ENCODE results near the gene ZNF775.

The ZNF775 gene

GRCh38 chr7:150335108-150335773 lies 43.9 kb upstream of the ZNF775 start:
- TF ChIP-seq, protein P1, sequence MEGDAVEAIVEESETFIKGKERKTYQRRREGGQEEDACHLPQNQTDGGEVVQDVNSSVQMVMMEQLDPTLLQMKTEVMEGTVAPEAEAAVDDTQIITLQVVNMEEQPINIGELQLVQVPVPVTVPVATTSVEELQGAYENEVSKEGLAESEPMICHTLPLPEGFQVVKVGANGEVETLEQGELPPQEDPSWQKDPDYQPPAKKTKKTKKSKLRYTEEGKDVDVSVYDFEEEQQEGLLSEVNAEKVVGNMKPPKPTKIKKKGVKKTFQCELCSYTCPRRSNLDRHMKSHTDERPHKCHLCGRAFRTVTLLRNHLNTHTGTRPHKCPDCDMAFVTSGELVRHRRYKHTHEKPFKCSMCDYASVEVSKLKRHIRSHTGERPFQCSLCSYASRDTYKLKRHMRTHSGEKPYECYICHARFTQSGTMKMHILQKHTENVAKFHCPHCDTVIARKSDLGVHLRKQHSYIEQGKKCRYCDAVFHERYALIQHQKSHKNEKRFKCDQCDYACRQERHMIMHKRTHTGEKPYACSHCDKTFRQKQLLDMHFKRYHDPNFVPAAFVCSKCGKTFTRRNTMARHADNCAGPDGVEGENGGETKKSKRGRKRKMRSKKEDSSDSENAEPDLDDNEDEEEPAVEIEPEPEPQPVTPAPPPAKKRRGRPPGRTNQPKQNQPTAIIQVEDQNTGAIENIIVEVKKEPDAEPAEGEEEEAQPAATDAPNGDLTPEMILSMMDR (IDR thresholded peaks at IDR 0.05; ENCODE audit: control insufficient read depth, extremely low read depth, insufficient read depth), result no peak
- H3K4me3 ChIP-seq (ENCODE audit: low read depth, low read length), result no peak overlapping the region
- DNase-seq (ENCODE audit: low read depth), result no peak

DNA sequence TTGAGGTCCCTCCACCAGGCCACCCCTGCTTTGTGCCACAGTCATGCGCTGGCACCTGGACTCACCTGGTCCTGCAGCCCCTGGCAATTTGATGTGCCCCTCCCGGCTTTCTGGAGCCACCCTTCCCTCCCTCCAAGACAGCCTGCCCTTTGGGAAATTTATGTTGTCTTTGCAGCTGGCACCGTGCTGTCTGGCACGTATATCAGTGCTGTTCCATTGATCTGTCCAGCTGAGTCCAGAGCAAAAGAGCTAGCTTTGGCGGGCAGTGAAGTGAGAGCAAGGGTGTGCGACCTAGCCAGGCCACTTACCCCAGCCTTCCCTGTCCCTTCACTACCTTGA lies 43.4 kb upstream of the ZNF775 start:
- H3K4me3 ChIP-seq (ENCODE audit: low read depth, low read length), result no peak overlapping the region
- no peak for DNase-seq (ENCODE audit: low read depth)
- TF ChIP-seq, protein P1 (IDR thresholded peaks at IDR 0.05; ENCODE audit: control insufficient read depth, extremely low read depth, insufficient read depth), result no peak

DNA sequence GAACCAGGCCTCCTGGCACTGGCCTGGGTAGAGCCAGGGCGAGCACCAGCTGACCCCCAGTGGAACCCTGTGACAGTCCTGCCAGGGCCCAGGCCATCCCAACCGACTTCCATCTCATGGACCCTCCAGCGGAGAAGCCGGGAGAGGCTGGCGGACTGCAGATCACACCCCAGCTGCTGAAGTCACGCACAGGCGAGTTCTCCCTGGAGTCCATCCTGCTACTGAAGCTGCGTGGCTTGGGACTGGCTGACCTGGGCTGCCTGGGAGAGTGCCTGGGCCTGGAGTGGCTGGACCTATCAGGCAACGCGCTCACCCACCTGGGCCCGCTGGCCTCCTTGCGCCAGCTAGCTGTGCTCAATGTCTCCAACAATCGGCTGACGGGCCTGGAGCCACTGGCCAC lies 42.4 kb upstream of the ZNF775 start:
- no peak overlapping the region for H3K4me3 ChIP-seq (ENCODE audit: low read depth, low read length)
- TF ChIP-seq, protein P1 (IDR thresholded peaks at IDR 0.05; ENCODE audit: control insufficient read depth, extremely low read depth, insufficient read depth), result no peak
- DNase-seq (ENCODE audit: low read depth), result no peak

DNA sequence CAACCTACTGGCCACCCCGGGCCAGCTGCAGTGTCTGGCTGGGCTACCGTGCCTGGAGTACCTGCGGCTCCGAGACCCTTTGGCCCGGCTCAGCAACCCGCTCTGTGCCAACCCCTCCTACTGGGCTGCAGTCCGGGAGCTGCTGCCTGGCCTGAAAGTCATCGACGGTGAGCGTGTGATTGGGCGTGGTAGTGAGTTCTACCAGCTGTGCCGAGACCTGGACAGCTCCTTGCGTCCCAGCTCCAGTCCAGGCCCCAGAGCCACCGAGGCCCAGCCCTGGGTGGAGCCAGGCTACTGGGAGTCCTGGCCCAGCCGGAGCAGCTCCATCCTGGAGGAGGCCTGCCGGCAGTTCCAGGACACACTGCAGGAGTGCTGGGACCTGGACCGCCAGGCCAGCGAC lies 42.0 kb upstream of the ZNF775 start:
- DNase-seq (ENCODE audit: low read depth), result no peak
- H3K4me3 ChIP-seq (ENCODE audit: low read depth, low read length), result no peak overlapping the region
- TF ChIP-seq, protein P1 (IDR thresholded peaks at IDR 0.05; ENCODE audit: control insufficient read depth, extremely low read depth, insufficient read depth), result no peak

DNA sequence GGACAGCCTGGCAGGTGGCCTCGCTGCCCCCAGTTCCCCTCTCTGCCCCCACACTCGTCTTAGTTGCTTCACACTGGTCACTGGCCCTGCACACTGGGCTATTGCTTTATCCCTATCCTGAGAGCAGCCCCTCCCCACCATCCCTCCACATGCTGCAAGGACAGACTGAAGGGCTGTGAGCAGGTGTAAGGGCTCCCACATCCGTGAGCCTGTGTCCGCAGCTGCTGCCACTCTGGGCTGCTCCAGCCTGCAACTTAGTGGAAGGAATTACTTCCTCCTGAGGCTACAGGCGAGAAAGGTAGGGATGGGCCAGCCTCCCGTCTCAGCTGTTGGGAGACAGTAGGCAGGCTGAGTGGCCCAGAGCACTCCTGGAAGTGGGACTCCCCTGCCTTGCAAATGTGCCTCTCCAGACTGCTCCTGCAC lies 41.5 kb upstream of the ZNF775 start:
- no peak for DNase-seq (ENCODE audit: low read depth)
- no peak overlapping the region for H3K4me3 ChIP-seq (ENCODE audit: low read depth, low read length)
- TF ChIP-seq, protein P1 (IDR thresholded peaks at IDR 0.05; ENCODE audit: control insufficient read depth, extremely low read depth, insufficient read depth), result no peak

- TF ChIP-seq, protein P1 (IDR thresholded peaks at IDR 0.05; ENCODE audit: control insufficient read depth, extremely low read depth, insufficient read depth), result no peak
- no peak for DNase-seq (ENCODE audit: low read depth)
Observed at GRCh38 chr7:150338166-150338829, 40.8 kb upstream of the ZNF775 start.

GRCh38 chr7:150339409-150339809 lies 39.7 kb upstream of the ZNF775 start:
- TF ChIP-seq, protein P1 (IDR thresholded peaks at IDR 0.05; ENCODE audit: control insufficient read depth, extremely low read depth, insufficient read depth), result no peak
- H3K4me3 ChIP-seq (ENCODE audit: low read depth, low read length), result no peak overlapping the region

More at GRCh38 chr7:150338166-150338829, 40.8 kb upstream of the ZNF775 start:
- no peak overlapping the region for H3K4me3 ChIP-seq (ENCODE audit: low read depth, low read length)

More at GRCh38 chr7:150339409-150339809, 39.7 kb upstream of the ZNF775 start:
- DNase-seq (ENCODE audit: low read depth), result no peak
